ENCODE results near the gene CCDC152. TPM values are rescaled to one million over a fixed set of nuclear protein-coding genes. Genes with fewer than 3 reads are reported as not detected.

The CCDC152 gene
- total RNA-seq, 4 donors from 2014 or later, result 0.36 to 1.7 (median 1.1) TPM; not detected in 1

GRCh38 chr5:42767491-42768105, 11.0 kb downstream of the CCDC152 start:
- 33% methylated on average over 3 of the region's 3 CpGs for WGBS
- no peak overlapping the region for H3K27ac ChIP-seq
- H3K27me3 ChIP-seq, result no peaks in the 10 kb centered on the region
- TF ChIP-seq, protein P1, sequence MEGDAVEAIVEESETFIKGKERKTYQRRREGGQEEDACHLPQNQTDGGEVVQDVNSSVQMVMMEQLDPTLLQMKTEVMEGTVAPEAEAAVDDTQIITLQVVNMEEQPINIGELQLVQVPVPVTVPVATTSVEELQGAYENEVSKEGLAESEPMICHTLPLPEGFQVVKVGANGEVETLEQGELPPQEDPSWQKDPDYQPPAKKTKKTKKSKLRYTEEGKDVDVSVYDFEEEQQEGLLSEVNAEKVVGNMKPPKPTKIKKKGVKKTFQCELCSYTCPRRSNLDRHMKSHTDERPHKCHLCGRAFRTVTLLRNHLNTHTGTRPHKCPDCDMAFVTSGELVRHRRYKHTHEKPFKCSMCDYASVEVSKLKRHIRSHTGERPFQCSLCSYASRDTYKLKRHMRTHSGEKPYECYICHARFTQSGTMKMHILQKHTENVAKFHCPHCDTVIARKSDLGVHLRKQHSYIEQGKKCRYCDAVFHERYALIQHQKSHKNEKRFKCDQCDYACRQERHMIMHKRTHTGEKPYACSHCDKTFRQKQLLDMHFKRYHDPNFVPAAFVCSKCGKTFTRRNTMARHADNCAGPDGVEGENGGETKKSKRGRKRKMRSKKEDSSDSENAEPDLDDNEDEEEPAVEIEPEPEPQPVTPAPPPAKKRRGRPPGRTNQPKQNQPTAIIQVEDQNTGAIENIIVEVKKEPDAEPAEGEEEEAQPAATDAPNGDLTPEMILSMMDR (IDR thresholded peaks at IDR 0.05), result peak in 1 of 2 donors; percentile 32
- TF ChIP-seq POLR2A (IDR thresholded peaks at IDR 0.05), result no peak
- H3K9me3 ChIP-seq, result no peaks in the 10 kb centered on the region
- H3K4me3 ChIP-seq, result no peak overlapping the region
- no peaks in the 10 kb centered on the region for H3K36me3 ChIP-seq
- DNase-seq (ENCODE audit: low spot score in 2 of 2), result no peak
- peaks cover 3% of the 10 kb centered on the region for H3K4me1 ChIP-seq

DNA sequence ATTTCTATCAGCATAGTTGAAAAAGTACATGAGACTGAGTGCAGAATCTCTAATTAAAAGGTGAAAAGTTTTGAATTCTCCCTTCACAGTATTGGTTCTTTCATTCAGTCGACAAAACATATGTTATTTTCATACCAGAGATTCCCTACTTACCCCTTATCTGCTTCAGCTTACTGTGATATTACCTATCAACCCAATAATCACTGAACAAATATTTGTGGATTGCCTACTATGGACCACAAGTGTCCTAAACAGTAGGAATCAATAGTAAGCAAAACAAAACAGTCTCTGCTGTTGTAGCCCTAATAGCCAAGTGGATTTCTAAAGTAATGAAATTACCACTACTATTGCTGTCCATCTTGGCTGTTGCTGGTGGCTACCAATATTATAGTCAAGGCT, 11.5 kb downstream of the CCDC152 start:
- TF ChIP-seq POLR2A (IDR thresholded peaks at IDR 0.05), result no peak
- TF ChIP-seq, protein P1 (IDR thresholded peaks at IDR 0.05), result no peak
- TF ChIP-seq EP300 (IDR thresholded peaks at IDR 0.05), result no peak
- no peak for TF ChIP-seq POLR2AphosphoS5 (IDR thresholded peaks at IDR 0.05)
- no peaks in the 10 kb centered on the region for H3K36me3 ChIP-seq
- 39% methylated on average over 1 of the region's 1 CpG for WGBS
- peaks cover 3% of the 10 kb centered on the region for H3K4me1 ChIP-seq
- H3K9me3 ChIP-seq, result no peaks in the 10 kb centered on the region
- DNase-seq (ENCODE audit: low spot score in 2 of 2), result no peak
- H3K4me3 ChIP-seq, result no peak overlapping the region
- H3K27me3 ChIP-seq, result no peaks in the 10 kb centered on the region
- no peak overlapping the region for H3K27ac ChIP-seq

DNA sequence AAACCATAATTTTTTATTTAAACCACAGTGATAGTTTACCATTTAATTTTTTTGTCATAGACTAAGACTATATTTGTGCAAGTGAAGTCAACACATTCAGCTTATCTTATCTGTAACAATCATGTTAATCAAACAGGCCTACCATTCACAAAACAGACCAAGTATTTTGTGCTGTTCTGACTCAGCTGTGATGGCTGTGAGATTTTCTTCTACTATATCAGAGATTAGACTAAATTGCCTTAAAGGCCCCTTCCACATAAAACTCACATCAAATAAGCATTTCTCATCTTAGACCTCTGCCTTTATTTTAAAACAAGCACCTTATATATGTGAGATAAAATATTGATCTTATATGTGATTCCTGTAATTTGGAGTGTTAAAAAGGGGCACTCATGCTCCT, 13.4 kb downstream of the CCDC152 start:
- H3K27ac ChIP-seq, result no peak overlapping the region
- no peak overlapping the region for H3K4me3 ChIP-seq
- H3K9me3 ChIP-seq, result no peaks in the 10 kb centered on the region
- DNase-seq (ENCODE audit: low spot score in 2 of 2), result no peak
- H3K36me3 ChIP-seq, result no peaks in the 10 kb centered on the region
- H3K4me1 ChIP-seq, result peaks cover 3% of the 10 kb centered on the region
- no peaks in the 10 kb centered on the region for H3K27me3 ChIP-seq
- no peak for TF ChIP-seq POLR2AphosphoS5 (IDR thresholded peaks at IDR 0.05)
- TF ChIP-seq EP300 (IDR thresholded peaks at IDR 0.05), result no peak
- TF ChIP-seq POLR2A (IDR thresholded peaks at IDR 0.05), result no peak
- TF ChIP-seq, protein P1 (IDR thresholded peaks at IDR 0.05), result no peak

DNA sequence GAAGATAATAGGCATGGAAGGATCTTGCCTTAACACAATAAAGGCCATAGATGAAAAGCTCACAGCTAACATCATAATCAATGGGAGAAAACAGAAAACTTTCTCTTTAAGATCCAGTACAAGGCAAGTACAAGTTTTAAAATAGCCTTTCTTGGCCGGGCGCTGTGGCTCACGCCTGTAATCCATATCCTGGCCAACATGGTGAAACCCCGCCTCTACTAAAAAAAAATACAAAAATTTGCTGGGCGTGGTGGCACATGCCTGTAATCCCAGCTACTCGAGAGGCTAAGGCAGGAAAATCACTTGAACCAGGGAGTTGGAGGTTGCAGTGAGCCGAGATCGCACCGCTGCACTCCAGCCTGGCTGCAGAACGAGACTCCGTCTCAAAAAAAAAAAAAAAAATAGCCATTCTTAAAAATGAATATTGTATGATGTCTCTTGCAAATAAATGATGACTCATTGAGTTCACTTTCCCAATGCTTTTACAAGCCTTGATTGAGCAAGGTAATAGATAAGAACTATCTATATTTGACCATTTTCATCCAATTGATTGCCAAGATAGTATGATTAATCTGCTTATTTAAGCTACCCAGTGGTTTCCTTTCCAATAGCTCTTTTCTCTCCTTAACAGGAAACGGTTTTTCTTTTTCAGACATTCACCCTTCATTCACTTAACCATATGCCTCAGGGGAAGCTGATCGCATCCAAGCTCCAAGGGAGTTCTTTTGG, 15.8 kb downstream of the CCDC152 start:
- peaks cover 3% of the 10 kb centered on the region for H3K4me1 ChIP-seq
- no peak overlapping the region for H3K27ac ChIP-seq
- H3K27me3 ChIP-seq, result no peaks in the 10 kb centered on the region
- H3K4me3 ChIP-seq, result peak overlapping the region; percentile 24
- TF ChIP-seq POLR2AphosphoS5 (IDR thresholded peaks at IDR 0.05) (no peak), EP300 (IDR thresholded peaks at IDR 0.05) (no peak)
- WGBS, result 32% methylated on average over 13 of the region's 13 CpGs
- no peak for DNase-seq (ENCODE audit: low spot score in 2 of 2)
- H3K9me3 ChIP-seq, result no peaks in the 10 kb centered on the region
- H3K36me3 ChIP-seq, result no peaks in the 10 kb centered on the region

- TF ChIP-seq POLR2AphosphoS5 (IDR thresholded peaks at IDR 0.05) (no peak), POLR2A (IDR thresholded peaks at IDR 0.05) (no peak), EP300 (IDR thresholded peaks at IDR 0.05) (no peak)
- TF ChIP-seq, protein P1 (IDR thresholded peaks at IDR 0.05), result no peak
- H3K4me1 ChIP-seq, result no peaks in the 10 kb centered on the region
- H3K36me3 ChIP-seq, result no peaks in the 10 kb centered on the region
- no peak for DNase-seq (ENCODE audit: low spot score in 2 of 2)
- H3K27ac ChIP-seq, result no peak overlapping the region
- H3K4me3 ChIP-seq, result no peak overlapping the region
- no peaks in the 10 kb centered on the region for H3K9me3 ChIP-seq
- 81% methylated on average over 1 of the region's 1 CpG for whole genome bisulfite sequencing
- H3K27me3 ChIP-seq, result no peaks in the 10 kb centered on the region
These were observed 22.5 kb downstream of the CCDC152 start for GRCh38 chr5:42779083-42779482.

Measured in suprapubic skin (tissue), 4 donors.